COR-L47 (cell line): Measurements from ENCODE around the gene AKT3.
"Not testable (repeated sequence)": the region's sequence is repeated elsewhere in the genome, so short reads cannot be mapped to it uniquely, and the experiment has no call there.

Experiments
- DNase-seq: peaks from one replicate; lab custom pipeline; 2025; lab: John Stamatoyannopoulos, UW

The AKT3 gene

DNA sequence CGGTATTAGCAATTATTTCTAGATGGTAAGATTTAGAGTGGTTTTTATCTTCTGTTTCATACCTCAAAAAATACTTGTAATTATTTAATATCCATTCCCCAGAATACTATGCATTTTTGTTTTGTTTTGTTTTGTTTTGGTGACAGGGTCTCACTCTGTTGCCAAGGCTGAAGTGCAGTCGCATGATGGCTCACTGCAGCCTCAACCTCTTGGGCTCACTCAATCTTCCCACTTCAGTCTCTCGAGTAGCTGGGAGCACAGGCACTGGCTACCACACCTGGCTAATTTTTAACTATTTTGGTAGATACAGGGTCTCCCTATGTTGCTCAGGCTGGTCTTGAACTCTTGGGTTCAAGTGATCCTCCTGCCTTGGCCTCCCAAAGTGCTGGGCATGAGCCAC, 252.7 kb downstream of the AKT3 start:
- no peak for DNase-seq

GRCh38 chr1:243596431-243597062, 253.5 kb downstream of the AKT3 start:
- no peak for DNase-seq

GRCh38 chr1:243595527-243596210, 254.4 kb downstream of the AKT3 start:
- no peak for DNase-seq

DNA sequence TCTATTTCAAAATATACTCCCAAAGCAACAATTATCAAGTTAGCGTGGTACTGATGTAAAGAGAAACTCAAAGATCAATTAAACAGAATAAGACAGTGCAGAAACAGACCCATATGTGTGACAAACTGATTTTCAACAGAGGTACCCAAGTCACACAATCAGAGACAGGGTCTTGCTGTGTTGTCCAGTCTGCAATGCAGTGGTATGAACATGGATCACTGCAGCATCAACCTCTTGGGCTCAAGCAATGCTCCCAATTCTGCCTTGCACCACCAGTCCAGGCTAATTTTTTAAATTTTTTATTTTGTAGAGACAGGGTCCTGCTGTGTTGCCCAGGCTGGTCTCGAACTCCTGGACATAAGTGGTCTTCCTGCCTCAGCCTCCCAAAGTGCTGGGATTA, 255.6 kb downstream of the AKT3 start:
- no peak for DNase-seq

DNA sequence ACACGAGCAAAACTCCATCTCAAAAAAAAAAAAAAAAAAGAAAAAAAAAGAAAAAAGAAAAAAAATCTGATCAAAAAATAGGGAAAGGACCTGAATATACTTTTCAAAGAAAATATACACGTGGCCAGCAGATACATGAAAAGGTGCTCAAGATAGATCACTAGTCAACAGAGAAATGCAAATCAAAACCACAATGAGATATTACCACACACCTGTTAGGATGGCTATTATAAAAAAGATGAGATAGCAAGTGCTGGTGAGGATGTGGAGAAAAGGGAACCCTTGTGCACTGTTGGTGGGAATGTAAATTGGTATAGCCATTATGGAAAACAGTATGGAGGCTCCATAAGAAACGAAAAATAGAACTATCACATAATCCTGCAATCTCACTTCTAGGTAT, 260.8 kb downstream of the AKT3 start:
- DNase-seq, result not testable (repeated sequence)

DNA sequence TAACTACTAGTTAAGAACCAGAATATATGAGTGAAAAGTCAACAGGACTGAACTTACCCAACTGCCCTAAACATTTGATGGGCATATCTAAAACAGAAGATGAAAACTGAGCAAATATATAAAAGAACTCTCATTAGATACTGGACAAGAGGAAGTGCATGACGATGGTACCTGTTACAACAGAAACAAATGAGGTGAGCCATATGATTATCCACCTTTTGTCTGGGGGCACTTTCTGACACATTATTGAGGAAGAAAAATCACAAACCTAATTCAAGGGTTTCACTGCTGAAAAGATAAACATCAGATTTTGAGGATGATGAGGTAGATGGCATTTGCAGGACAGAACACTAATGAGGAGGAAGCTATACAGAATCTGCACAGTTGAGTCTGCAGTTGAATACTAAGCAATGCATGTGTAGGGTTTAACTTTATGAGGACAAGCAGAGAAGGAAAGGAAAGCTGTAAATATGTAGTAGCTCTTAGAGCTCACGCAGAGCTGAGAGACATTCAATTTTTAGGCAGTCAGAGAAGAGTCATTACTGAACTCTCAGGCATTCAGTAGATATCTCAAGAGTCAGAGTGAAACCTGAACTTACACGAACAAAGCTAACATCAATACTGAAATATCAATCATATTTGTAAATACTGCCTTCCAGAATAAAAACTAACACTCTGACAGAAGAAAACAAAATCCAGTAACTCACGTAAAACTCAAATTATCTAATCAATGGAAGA, 262.1 kb downstream of the AKT3 start:
- no peak for DNase-seq

- no peak for DNase-seq
Measured at GRCh38 chr1:243587285-243587684, 262.8 kb downstream of the AKT3 start.

DNA sequence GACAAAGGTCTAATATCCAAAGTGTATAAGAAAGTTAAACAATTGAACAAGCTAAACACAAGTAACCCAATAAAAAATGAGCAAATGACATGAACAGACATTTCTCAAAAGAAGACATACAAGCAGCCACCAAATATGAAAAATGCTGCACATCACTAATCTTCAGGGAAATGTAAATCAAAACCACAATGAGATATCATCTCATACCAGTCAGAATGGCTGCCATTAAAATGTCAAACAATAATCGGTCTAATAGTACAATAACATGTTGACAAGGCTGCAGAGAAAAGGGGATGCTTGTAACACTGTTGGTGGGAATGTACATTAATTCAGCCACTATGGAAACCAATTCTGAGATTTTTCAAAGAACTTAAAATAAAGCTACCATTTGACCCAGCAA, 264.1 kb downstream of the AKT3 start:
- no peak for DNase-seq

DNA sequence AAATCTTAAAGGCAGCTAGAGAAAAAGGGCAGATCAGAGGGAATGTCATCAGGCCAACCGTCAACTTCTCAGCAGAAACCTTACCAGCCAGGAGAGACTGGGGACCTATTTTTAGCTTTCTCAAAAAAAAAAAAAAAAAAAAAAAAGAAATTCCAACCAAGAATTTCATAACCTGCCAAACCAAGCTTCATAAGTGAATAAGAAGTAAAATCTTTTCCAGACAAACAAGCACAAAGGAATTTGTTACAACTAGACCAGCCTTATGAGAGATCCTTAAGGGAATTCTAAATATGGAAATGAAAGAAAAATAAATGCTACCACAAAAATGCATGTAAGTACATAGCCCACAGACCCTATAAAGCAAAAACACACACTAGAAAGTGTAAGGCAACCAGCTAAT, 267.7 kb downstream of the AKT3 start:
- no peak for DNase-seq

DNA sequence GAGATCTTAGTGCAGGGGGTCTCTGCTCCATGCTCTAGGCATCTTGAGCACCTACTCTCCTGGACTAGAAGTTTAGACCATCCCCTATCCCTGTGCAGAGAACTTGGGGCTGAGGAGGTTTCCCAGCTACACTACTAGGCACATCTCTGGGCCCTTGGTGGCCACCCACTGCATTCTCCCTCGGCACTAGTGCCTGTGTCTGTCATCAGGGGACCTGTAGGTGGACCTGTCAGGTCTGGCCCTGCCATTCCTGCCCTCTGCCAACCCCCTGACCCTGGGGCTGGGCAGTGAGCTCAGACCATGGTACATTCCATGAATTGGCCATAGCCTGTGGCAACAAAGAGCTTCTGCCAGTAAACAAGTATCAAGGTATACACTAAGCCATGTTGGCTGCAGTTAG, 269.1 kb downstream of the AKT3 start:
- DNase-seq, result no peak

- no peak for DNase-seq
Measured at GRCh38 chr1:243580072-243580471, 270.0 kb downstream of the AKT3 start.

GRCh38 chr1:243575070-243575469, 275.0 kb downstream of the AKT3 start:
- peak; percentile 18 for DNase-seq

- no peak for DNase-seq
Measured at GRCh38 chr1:243572940-243573339, 277.1 kb downstream of the AKT3 start.

DNA sequence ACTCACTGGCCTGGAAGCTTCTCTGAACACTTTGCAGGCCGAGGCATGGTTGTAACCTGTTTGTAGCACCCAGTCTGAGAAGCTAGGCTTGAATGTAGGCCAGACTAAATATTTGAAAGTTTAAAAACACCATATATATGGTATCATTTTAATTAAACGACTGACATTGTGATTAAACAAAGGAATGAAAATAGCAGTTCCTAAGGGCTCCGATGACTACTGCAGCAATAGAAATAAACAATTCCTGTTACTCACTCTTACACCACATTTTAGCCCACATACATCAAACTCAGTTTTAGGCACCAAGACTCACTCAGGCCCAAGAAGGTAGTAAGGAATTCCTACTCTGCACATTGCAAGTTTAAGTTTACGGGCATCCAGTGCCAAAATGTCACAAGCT, 281.2 kb downstream of the AKT3 start:
- DNase-seq, result no peak

GRCh38 chr1:243564814-243565213, 285.2 kb downstream of the AKT3 start:
- no peak for DNase-seq

DNA sequence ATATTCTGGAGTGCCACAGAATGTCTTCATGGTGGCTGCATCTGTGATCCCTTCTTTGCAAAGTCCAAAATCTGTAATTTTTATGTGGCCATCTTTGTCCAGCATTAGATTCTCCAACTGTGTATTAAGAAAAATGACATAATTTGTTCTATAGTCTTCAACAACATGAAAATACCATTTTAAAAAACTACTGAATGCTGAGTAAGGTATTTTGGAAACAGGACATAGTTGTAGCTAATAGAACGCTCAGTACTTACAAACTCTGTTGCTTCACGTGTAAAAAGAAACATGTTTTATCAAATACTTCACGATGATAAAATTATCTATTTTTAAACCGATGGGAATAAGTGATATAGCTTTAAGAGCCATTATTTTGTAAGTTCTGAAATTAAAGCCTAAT, 286.3 kb downstream of the AKT3 start:
- DNase-seq, result no peak

GRCh38 chr1:243562473-243562872, 287.6 kb downstream of the AKT3 start:
- DNase-seq, result no peak

GRCh38 chr1:243561588-243562319, 288.3 kb downstream of the AKT3 start:
- DNase-seq, result no peak

DNA sequence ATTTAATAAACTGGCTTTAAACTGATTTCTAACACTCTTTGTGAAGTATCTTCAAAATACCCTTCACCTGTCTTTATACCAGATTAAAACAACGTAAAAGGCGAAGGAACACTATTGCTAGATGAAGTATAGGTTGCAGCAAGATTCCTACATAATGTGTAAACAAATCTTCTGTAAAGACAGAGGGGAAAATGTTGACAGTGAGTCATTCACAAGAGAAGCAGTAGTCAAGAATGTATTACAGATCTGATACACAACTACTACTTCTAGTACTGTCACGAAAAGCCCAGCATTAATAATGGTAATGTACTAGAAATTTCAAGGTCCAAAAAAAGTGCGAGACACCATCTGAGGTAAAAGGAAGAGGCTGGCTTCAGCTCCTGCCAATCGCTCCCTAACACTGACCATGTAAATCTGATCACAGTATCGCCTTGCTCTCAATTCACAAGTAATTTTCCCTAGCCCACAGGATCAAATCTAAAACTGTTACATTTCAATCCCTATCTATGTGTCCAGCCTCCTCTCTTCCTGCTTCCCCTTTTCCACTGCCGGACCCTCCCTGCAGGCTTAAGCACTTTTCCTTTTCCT, 290.4 kb downstream of the AKT3 start:
- no peak for DNase-seq

- DNase-seq, result no peak
Measured at GRCh38 chr1:243558576-243558975, 291.5 kb downstream of the AKT3 start.

GRCh38 chr1:243557866-243558265, 292.2 kb downstream of the AKT3 start:
- DNase-seq, result no peak

- DNase-seq, result no peak
Measured at GRCh38 chr1:243554686-243555085, 295.4 kb downstream of the AKT3 start.
